PC-9 (cell line): Measurements from ENCODE around the gene ASXL1.

Source experiments
- EZH2 ChIP-seq: fragments of 200-600 bp; sonication (generic); IDR thresholded peaks from 2 replicates; pipeline ENCODE4 v1.8.0; 2017; ENCODE audit warnings: antibody characterized with exemption, low read depth
- TF ChIP-seq, protein P1 (sequence below): fragments of 200-600 bp; sonication (generic); conservative IDR thresholded peaks from 2 replicates; pipeline ENCODE4 v1.6.1; 2017; ENCODE audit warnings: mixed run types, antibody characterized with exemption, mild to moderate bottlenecking, moderate library complexity

DNA sequence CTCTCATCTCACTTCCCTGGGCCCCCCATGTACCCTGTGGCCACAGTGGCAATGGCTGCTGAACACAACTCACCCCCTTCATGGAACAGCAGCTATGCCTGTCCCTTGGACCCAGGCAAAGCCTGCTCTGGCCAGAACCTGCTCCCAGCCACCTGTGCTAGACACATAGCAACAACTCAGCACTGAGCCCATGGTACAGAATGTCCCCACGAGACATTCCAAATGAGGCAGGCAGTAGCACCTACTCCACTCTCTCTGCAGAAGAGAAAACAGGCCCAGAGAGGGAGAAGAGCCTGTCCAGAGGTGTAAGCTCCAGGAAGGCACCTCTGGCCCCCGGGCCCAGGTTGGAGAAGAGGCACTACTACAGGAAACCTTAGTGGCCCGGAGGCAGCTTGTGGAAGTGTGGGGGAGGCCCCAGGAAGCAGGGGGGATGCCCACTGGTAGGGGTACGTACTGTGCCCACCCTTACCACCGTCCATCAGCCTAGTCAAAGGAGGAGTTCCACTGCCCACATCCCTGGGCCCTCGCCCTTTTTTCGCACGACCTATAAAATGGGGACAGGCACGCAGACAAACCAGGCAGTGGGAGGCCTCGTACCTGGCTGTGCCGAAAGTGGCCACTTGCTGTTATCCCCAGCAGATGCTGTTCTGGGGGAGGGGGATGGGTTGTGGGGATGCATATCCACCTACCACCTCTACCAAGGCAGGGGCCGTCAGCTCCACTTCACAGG, 97.2 kb downstream of the ASXL1 start:
- TF ChIP-seq EZH2, result no peak
- TF ChIP-seq, protein P1, sequence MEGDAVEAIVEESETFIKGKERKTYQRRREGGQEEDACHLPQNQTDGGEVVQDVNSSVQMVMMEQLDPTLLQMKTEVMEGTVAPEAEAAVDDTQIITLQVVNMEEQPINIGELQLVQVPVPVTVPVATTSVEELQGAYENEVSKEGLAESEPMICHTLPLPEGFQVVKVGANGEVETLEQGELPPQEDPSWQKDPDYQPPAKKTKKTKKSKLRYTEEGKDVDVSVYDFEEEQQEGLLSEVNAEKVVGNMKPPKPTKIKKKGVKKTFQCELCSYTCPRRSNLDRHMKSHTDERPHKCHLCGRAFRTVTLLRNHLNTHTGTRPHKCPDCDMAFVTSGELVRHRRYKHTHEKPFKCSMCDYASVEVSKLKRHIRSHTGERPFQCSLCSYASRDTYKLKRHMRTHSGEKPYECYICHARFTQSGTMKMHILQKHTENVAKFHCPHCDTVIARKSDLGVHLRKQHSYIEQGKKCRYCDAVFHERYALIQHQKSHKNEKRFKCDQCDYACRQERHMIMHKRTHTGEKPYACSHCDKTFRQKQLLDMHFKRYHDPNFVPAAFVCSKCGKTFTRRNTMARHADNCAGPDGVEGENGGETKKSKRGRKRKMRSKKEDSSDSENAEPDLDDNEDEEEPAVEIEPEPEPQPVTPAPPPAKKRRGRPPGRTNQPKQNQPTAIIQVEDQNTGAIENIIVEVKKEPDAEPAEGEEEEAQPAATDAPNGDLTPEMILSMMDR, result no peak
